ENCODE measurements around the gene SOX18. TPM values are rescaled to one million over a fixed set of nuclear protein-coding genes. Genes with fewer than 3 reads are reported as not detected.
A peak's percentile ranks its signal among the peaks of the same experiment; 100 is the strongest.

The SOX18 gene
- total and polyA plus RNA-seq, 2 of the 13 experiments (the other 11 are each of a cell fraction or from before 2014, with no cell fraction given): 1.6 to 1.9 TPM

DNA sequence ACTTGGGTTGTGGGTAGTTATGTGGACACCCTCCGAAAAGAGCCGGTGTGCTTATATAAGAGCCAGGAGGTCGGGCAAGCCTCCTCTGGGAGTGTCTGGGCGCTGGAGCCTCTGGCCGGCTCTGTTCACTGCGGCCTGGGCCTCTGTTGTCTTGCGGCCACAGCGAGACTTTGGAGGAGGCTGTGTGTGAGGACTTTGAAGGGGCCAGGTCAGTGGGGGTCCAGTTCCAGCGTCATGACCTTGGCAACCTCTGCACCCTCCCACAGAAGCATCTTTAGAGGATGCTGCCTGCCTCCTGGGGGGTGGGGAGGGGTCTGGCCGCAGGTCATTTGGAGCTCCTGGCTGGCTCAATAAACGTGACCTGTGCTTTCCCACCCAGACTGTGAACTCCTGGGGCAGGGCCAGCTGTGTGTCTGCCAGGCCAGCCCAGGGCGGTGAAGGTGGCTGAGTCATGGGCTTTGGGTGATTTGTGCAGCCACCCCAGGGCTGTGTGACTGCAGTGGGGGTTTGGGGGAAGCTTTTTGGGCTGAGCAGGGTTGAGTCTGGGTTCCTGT is 14.8 kb upstream of the SOX18 start (continued):
- TF ChIP-seq, protein P1, sequence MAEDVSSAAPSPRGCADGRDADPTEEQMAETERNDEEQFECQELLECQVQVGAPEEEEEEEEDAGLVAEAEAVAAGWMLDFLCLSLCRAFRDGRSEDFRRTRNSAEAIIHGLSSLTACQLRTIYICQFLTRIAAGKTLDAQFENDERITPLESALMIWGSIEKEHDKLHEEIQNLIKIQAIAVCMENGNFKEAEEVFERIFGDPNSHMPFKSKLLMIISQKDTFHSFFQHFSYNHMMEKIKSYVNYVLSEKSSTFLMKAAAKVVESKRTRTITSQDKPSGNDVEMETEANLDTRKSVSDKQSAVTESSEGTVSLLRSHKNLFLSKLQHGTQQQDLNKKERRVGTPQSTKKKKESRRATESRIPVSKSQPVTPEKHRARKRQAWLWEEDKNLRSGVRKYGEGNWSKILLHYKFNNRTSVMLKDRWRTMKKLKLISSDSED (CRISPR knock-in tag; IDR thresholded peaks at IDR 0.05): no peak
- no peak for TF ChIP-seq CBX5 (CRISPR knock-in tag; IDR thresholded peaks at IDR 0.05; ENCODE audit: borderline replicate concordance)
- TF ChIP-seq ZKSCAN8 (CRISPR knock-in tag; IDR thresholded peaks at IDR 0.05; ENCODE audit: borderline replicate concordance): no peak
- TF ChIP-seq ZNF121 (CRISPR knock-in tag; IDR thresholded peaks at IDR 0.05): no peak; the same call in 1 of the 2 replicates
- TF ChIP-seq FOXA1 (IDR thresholded peaks at IDR 0.05): no peak
- no peak for TF ChIP-seq FOXA1 (CRISPR knock-in tag; IDR thresholded peaks at IDR 0.05)
- TF ChIP-seq ZNF275 (CRISPR knock-in tag; IDR thresholded peaks at IDR 0.05; ENCODE audit: borderline replicate concordance): no peak
- no peak for TF ChIP-seq FUBP1 (CRISPR knock-in tag; IDR thresholded peaks at IDR 0.05; ENCODE audit: borderline replicate concordance)
- TF ChIP-seq PAWR (CRISPR knock-in tag; IDR thresholded peaks at IDR 0.05; ENCODE audit: borderline replicate concordance): no peak
- TF ChIP-seq ZNF451 (CRISPR knock-in tag; IDR thresholded peaks at IDR 0.05): 0 out of 2 replicates have a peak, but pooled peaks have one; percentile 37
- no peak for TF ChIP-seq CBX1 (IDR thresholded peaks at IDR 0.05; ENCODE audit: low read depth)
- TF ChIP-seq ZNF775 (CRISPR knock-in tag; IDR thresholded peaks at IDR 0.05; ENCODE audit: borderline replicate concordance): no peak
- peak; percentile 21; the same call in 1 of the 2 replicates for TF ChIP-seq TBX2 (CRISPR knock-in tag; IDR thresholded peaks at IDR 0.05; ENCODE audit: borderline replicate concordance)
- TF ChIP-seq TEAD2 (CRISPR knock-in tag; IDR thresholded peaks at IDR 0.05): no peak
- TF ChIP-seq RFXAP (CRISPR knock-in tag; IDR thresholded peaks at IDR 0.05; ENCODE audit: borderline replicate concordance): no peak
- no peak for TF ChIP-seq CCAR2 (optimal IDR thresholded peaks at IDR 0.05; ENCODE audit: low read depth, low read length)
- TF ChIP-seq CREM (IDR thresholded peaks at IDR 0.05): peak; percentile 3; the same call in 1 of the 2 replicates
- no peak for TF ChIP-seq CREM (CRISPR knock-in tag; IDR thresholded peaks at IDR 0.05)
- no peak for TF ChIP-seq KLF13 (CRISPR knock-in tag; IDR thresholded peaks at IDR 0.05)
- no peak for TF ChIP-seq SRSF4 (IDR thresholded peaks at IDR 0.05; ENCODE audit: low read depth, low read length, poor library complexity, severe bottlenecking)
- TF ChIP-seq TSC22D2 (CRISPR knock-in tag; IDR thresholded peaks at IDR 0.05; ENCODE audit: borderline replicate concordance): no peak
- no peak; the same call in 1 of the 2 replicates for TF ChIP-seq MEF2D (CRISPR knock-in tag; IDR thresholded peaks at IDR 0.05)
- TF ChIP-seq MXD3 (CRISPR knock-in tag; IDR thresholded peaks at IDR 0.05): no peak

All from HepG2 (cell line).